Stomach (tissue), 9 donors: ENCODE measurements around the gene BLOC1S2. TPM values are rescaled to one million over a fixed set of nuclear protein-coding genes. Genes with fewer than 3 reads are reported as not detected.

Experiments used
- DNase-seq, 2 donors: peaks; one replicate each; pipeline versions ENCODE4 v3.0.0 to v3.0.0-alpha.2; 2013 to 2019
- H3K27ac ChIP-seq, 5 donors: fragments of 200-600 bp in 4 of 5; sonication (generic) in 4 of 5; one replicate each; pipeline ENCODE4 v1.5.1; 2013 to 2019; ENCODE audit warnings: mild to moderate bottlenecking in 1 of 5, moderate library complexity in 1 of 5
- H3K27me3 ChIP-seq, 3 donors: fragments of 200-600 bp; sonication (generic); one replicate each; pipeline ENCODE4 v1.5.1; 2017 to 2019; ENCODE audit warnings: mixed run types in 1 of 3
- H3K36me3 ChIP-seq, 4 donors: fragments of 200-600 bp; sonication (generic); 1 replicate in 3 of 4; 2 replicates in 1 of 4; pipeline ENCODE4 v1.5.1; 2016 to 2019
- H3K4me1 ChIP-seq, 4 donors: fragments of 200-600 bp; sonication (generic); one replicate each; pipeline ENCODE4 v1.5.1; 2016 to 2019
- H3K4me3 ChIP-seq, 4 donors: fragments of 200-600 bp; sonication (generic) in 3 of 4; one replicate each; pipeline ENCODE4 v1.5.1; 2016 to 2019; ENCODE audit warnings: mild to moderate bottlenecking in 1 of 4
- H3K9me3 ChIP-seq, 4 donors: fragments of 200-600 bp; sonication (generic); one replicate each; pipeline ENCODE4 v1.5.1; 2016 to 2019
- EP300 ChIP-seq: sonication (generic); formaldehyde crosslinking; IDR thresholded peaks from one replicate; pipeline ENCODE4 v1.6.1; 2017; ENCODE audit warnings: antibody characterized with exemption
- POLR2A ChIP-seq, 4 donors: fragments of 450-650 bp; IDR thresholded peaks; one replicate each; pipeline ENCODE4 v1.6.1; 2016; ENCODE audit warnings: antibody characterized with exemption in 4 of 4, control low read depth in 2 of 4, mild to moderate bottlenecking in 1 of 4, moderate library complexity in 1 of 4
- POLR2AphosphoS5 ChIP-seq, 3 donors: sonication (generic); formaldehyde crosslinking; IDR thresholded peaks; one replicate each; pipeline ENCODE4 v1.6.1; 2016; ENCODE audit warnings: antibody characterized with exemption in 3 of 3
- WGBS, 5 donors: extraction: QIAGEN DNeasy Blood & Tissue Kit in 3 of 5; methylation state at CpG; one replicate each; pipeline versions ENCODE4 v1.1.5 to v1.1.7; 2013 to 2018; 5-methylcytosine and 5-hydroxymethylcytosine counted together
- intact Hi-C: fragments of 100-400 bp; cut with DNase I; formaldehyde crosslinking; loops from one replicate; pipeline ENCODE4 v1.15.1; 2023; ENCODE audit warnings: low total_unique reads
- polyA plus RNA-seq, 3 donors: library from polyadenylated mRNA; stranded (reverse); fragments of 200-250 nt; gene quantifications; one replicate each; pipeline ENCODE4 v1.2.3, GENCODE V29; 2013
- total RNA-seq, 5 donors: library from RNA; depleted of rRNA; stranded (reverse); fragments of >200 nt; gene quantifications; one replicate each; pipeline versions ENCODE4 v1.1.0 to v1.2.3, GENCODE V29; 2014 to 2016
- TF ChIP-seq, protein P1 (sequence below), 7 experiments: fragments of 450-650 bp in 4 of 7; fragments of 200-600 bp in 3 of 7; sonication (generic) in 3 of 7; IDR thresholded peaks; one replicate each; pipeline ENCODE4 v1.5.1; 2016 to 2019; ENCODE audit warnings: antibody characterized with exemption in 7 of 7, control low read depth in 2 of 7, mild to moderate bottlenecking in 1 of 7
- donor health status: healthy with polysubstance abuse.
- donor health status: Bipolar disorder and iron deficiency.
- donor health status: healthy.

The BLOC1S2 gene
- total and polyA plus RNA-seq, 8 donors = 0.87 to 51.0 (median 33.4) TPM; not detected in 1

DNA sequence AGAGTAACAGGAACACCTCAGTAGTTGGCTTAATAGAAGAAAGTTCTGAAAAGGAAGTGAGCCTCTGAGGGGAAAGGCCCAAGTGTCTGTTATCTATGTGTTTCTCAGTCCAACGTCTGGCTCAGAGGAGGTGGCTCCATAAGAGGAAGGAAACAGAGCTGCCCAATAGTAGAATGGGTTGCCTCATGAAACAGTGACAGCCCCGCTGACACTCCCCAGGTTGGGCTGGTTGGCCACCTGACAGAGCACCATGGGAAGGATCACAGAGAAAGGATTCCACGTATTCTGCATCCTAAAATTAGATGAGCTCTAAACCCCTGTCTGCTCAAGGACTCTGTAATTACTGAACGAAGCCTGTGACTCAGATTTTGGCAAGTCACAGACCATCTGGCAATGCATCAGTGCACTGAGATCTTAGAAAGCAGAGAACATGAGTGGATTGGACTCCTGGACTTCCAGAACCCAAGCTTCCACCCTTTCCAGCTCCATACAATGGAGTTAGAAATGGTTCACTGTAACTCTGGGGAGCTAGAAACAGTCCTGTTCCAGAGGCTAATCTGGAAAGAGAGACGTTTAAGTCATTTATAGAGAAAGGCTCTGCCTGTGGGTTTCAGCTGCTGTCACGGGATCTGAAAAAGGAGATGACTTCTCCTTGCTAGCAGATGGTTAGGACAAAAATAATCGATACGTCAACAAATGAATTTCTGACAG lies 40.7 kb upstream of the BLOC1S2 start:
- no peak overlapping the region for H3K4me3 ChIP-seq
- H3K36me3 ChIP-seq = no peaks in the 10 kb centered on the region
- 31 to 42% (median 40%) methylated on average over 7 to 8 of the region's 8 CpGs for WGBS, 5 donors
- no peaks in the 10 kb centered on the region for H3K9me3 ChIP-seq
- peak overlapping the region in 1 of 5 donors; percentile 26 for H3K27ac ChIP-seq
- H3K27me3 ChIP-seq = peaks cover 0 to 49% (median 0%) of the 10 kb centered on the region in 3 donors
- peaks cover 0 to 14% (median 4%) of the 10 kb centered on the region in 4 donors for H3K4me1 ChIP-seq
- TF ChIP-seq POLR2AphosphoS5 (IDR thresholded peaks at IDR 0.05) (peak in 1 of 3 donors; percentile 62), POLR2A (IDR thresholded peaks at IDR 0.05) (no peak), EP300 (no peak)
- TF ChIP-seq, protein P1, sequence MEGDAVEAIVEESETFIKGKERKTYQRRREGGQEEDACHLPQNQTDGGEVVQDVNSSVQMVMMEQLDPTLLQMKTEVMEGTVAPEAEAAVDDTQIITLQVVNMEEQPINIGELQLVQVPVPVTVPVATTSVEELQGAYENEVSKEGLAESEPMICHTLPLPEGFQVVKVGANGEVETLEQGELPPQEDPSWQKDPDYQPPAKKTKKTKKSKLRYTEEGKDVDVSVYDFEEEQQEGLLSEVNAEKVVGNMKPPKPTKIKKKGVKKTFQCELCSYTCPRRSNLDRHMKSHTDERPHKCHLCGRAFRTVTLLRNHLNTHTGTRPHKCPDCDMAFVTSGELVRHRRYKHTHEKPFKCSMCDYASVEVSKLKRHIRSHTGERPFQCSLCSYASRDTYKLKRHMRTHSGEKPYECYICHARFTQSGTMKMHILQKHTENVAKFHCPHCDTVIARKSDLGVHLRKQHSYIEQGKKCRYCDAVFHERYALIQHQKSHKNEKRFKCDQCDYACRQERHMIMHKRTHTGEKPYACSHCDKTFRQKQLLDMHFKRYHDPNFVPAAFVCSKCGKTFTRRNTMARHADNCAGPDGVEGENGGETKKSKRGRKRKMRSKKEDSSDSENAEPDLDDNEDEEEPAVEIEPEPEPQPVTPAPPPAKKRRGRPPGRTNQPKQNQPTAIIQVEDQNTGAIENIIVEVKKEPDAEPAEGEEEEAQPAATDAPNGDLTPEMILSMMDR (IDR thresholded peaks at IDR 0.05) = no peak
- intact Hi-C loops = no loop called here
- DNase-seq = peak; percentile 42 to 53

DNA sequence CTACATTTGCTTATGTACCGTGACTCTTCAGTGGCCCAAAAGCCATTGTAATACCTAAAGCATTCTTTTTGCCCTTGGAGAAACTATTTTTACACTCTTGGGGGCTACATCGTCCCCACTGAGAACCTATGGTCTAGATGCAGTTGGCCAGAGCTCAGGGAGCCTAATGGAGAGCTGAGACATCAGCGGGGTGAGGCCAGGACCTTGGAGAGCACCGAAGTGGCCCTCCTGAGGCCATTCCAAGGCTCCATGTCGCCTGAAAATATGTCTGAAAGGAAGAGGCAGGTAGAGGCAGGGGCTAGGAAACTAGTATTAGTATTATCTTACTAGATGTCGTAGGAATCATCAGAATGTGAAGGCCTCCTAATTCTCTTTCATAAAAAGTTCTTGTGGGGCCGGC lies 38.7 kb upstream of the BLOC1S2 start:
- 48 to 55% (median 54%) methylated on average over 7 of the region's 7 CpGs for WGBS, 5 donors
- Histone ChIP-seq H3K4me3 (no peak overlapping the region), H3K36me3 (no peaks in the 10 kb centered on the region), H3K27ac (no peak overlapping the region), H3K9me3 (no peaks in the 10 kb centered on the region), H3K4me1 (peaks cover 0 to 14% (median 4%) of the 10 kb centered on the region in 4 donors), H3K27me3 (peaks cover 0 to 46% (median 0%) of the 10 kb centered on the region in 3 donors)
- intact Hi-C loops = no loop called here
- DNase-seq = peak in 1 of 2 donors; percentile 34
- TF ChIP-seq EP300 (no peak), POLR2A (IDR thresholded peaks at IDR 0.05) (no peak), POLR2AphosphoS5 (IDR thresholded peaks at IDR 0.05) (no peak)
- TF ChIP-seq, protein P1 (IDR thresholded peaks at IDR 0.05) = no peak

DNA sequence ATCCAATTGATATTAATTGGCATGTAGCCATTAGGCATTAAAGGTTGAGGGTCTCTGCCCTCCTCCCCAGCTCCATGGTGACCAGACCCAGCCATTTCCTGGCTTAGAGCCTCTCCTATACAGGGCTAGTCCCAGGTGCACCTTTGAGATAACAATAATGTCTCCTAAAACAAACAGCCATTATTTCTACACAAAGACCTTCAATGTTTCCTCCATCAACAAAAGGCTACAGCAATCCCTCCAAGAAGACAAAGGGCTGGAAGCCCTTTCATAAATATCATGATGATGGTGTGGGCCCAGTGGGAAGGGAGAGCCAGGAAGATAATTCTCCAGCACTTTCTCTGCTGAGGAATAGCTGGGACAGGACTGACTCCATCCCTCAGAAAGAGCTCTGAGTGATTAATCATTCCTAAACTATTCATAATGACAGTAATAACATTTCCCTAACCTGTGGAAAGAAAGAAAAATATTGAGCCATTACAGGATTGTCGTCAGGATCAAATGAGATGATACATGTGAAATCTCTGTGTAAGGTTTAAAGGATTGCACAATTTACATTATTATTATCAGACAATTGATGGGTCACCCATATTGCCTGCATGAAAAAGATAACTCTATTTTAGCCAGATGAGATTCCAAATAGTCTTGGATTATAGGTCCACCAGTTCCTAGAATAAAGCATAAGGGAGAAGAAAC lies 33.4 kb upstream of the BLOC1S2 start:
- no peak overlapping the region for H3K27ac ChIP-seq
- 41 to 63% (median 59%) methylated on average over 1 of the region's 1 CpG for WGBS, 5 donors
- H3K4me3 ChIP-seq = no peak overlapping the region
- DNase-seq = no peak
- H3K4me1 ChIP-seq = no peaks in the 10 kb centered on the region
- intact Hi-C loops = no loop called here
- no peaks in the 10 kb centered on the region for H3K9me3 ChIP-seq
- no peaks in the 10 kb centered on the region for H3K36me3 ChIP-seq
- H3K27me3 ChIP-seq = peaks cover 0 to 62% (median 3%) of the 10 kb centered on the region in 3 donors
- no peak for TF ChIP-seq POLR2A (IDR thresholded peaks at IDR 0.05)
- TF ChIP-seq POLR2AphosphoS5 (IDR thresholded peaks at IDR 0.05) = no peak
- TF ChIP-seq, protein P1 (IDR thresholded peaks at IDR 0.05) = no peak
- TF ChIP-seq EP300 = no peak

DNA sequence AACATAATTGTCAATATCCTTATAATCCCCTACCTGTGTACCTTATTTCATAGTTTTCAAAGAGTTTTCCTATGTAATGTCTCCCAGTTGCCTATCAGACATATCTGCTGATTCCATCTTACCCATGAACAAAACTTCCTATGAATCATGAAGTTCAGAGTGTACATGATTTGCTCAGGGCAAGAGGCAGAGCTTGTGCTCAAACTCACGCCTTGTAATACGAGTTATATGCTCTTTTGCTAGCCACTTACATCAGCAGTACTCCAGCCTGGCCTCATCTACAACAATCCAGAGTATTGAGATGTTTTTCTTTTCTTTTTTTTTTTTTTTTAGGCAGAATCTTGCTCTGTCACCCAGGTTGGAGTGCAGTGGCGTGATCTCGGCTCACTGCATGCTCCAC lies 31.7 kb upstream of the BLOC1S2 start:
- no peak overlapping the region for H3K4me3 ChIP-seq
- 82 to 87% (median 85%) methylated on average over 4 of the region's 4 CpGs for WGBS, 5 donors
- no peaks in the 10 kb centered on the region for H3K36me3 ChIP-seq
- no peak overlapping the region for H3K27ac ChIP-seq
- peaks cover 0 to 57% (median 3%) of the 10 kb centered on the region in 3 donors for H3K27me3 ChIP-seq
- H3K9me3 ChIP-seq = no peaks in the 10 kb centered on the region
- intact Hi-C loops = no loop called here
- TF ChIP-seq, protein P1 (IDR thresholded peaks at IDR 0.05) = no peak
- TF ChIP-seq EP300 = no peak
- TF ChIP-seq POLR2A (IDR thresholded peaks at IDR 0.05) = no peak
- TF ChIP-seq POLR2AphosphoS5 (IDR thresholded peaks at IDR 0.05) = no peak
- no peaks in the 10 kb centered on the region for H3K4me1 ChIP-seq
- no peak for DNase-seq
